Tibial artery (tissue), 4 donors: Measurements from ENCODE around the gene NCAM1.

Experiments
- DNase-seq, 2 donors: peaks; one replicate each; pipeline ENCODE4 v3.0.0-alpha.2; 2019
- H3K27ac ChIP-seq, 2 donors: fragments of 200-600 bp; sonication (generic) in 1 of 2; 1 replicate in 1 of 2; 2 replicates in 1 of 2; pipeline ENCODE4 v1.5.1; 2018 to 2019; ENCODE audit warnings: mild to moderate bottlenecking in 1 of 2
- H3K27me3 ChIP-seq, 2 donors: fragments of 200-600 bp; sonication (generic) in 1 of 2; one replicate each; pipeline versions ENCODE4 v1.5.1 to v1.6.0; 2016 to 2019
- H3K36me3 ChIP-seq, 3 donors: fragments of 200-600 bp; sonication (generic) in 2 of 3; one replicate each; pipeline ENCODE4 v1.5.1; 2016 to 2019; ENCODE audit warnings: mild to moderate bottlenecking in 2 of 3
- H3K4me1 ChIP-seq, 4 donors: fragments of 200-600 bp; sonication (generic) in 2 of 4; 1 replicate in 3 of 4; 2 replicates in 1 of 4; pipeline ENCODE4 v1.5.1; 2016 to 2019
- H3K4me3 ChIP-seq, 2 donors: fragments of 200-600 bp; sonication (generic) in 1 of 2; 1 replicate in 1 of 2; 2 replicates in 1 of 2; pipeline ENCODE4 v1.5.1; 2018 to 2019; ENCODE audit warnings: mild to moderate bottlenecking in 2 of 2
- H3K9me3 ChIP-seq, 3 donors: fragments of 200-600 bp; sonication (generic) in 1 of 3; one replicate each; pipeline ENCODE4 v1.5.1; 2016 to 2019
- intact Hi-C: fragments of 100-400 bp; cut with DNase I; formaldehyde crosslinking; loops from one replicate; pipeline ENCODE4 v1.15.0; 2023; ENCODE audit warnings: low total_unique reads
- TF ChIP-seq, protein P1 (sequence below), 2 experiments: fragments of 200-600 bp in 1 of 2; fragments of 450-650 bp in 1 of 2; IDR thresholded peaks; one replicate each; pipeline ENCODE4 v1.5.1; 2017 to 2019; ENCODE audit warnings: antibody characterized with exemption in 2 of 2, mild to moderate bottlenecking in 1 of 2, moderate library complexity in 1 of 2

The NCAM1 gene

DNA sequence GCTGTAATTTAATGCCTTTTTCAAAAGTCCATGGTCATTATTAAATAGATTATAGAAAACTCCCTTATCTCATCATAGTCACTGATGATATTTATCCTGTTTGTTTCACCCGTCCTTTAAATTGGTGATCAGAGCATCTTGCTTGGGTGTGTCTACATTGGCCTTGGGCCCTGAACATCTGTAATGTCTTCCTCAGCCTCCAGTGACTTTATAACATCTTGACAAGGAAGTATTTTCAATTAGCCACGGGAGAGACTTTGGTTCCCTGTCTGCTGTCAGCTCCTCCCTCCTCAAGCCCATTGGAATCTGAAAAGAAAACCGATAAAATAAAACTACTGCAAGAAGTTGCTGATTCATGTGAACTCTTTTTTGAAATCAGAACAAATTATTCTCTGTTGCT lies 236.2 kb downstream of the NCAM1 start:
- TF ChIP-seq, protein P1, sequence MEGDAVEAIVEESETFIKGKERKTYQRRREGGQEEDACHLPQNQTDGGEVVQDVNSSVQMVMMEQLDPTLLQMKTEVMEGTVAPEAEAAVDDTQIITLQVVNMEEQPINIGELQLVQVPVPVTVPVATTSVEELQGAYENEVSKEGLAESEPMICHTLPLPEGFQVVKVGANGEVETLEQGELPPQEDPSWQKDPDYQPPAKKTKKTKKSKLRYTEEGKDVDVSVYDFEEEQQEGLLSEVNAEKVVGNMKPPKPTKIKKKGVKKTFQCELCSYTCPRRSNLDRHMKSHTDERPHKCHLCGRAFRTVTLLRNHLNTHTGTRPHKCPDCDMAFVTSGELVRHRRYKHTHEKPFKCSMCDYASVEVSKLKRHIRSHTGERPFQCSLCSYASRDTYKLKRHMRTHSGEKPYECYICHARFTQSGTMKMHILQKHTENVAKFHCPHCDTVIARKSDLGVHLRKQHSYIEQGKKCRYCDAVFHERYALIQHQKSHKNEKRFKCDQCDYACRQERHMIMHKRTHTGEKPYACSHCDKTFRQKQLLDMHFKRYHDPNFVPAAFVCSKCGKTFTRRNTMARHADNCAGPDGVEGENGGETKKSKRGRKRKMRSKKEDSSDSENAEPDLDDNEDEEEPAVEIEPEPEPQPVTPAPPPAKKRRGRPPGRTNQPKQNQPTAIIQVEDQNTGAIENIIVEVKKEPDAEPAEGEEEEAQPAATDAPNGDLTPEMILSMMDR (IDR thresholded peaks at IDR 0.05): no peak
- Histone ChIP-seq H3K4me1 (peaks cover 0 to under 1% (median 0%) of the 10 kb centered on the region in 4 donors), H3K9me3 (no peaks in the 10 kb centered on the region), H3K4me3 (no peak overlapping the region), H3K27ac (no peak overlapping the region), H3K27me3 (no peaks in the 10 kb centered on the region), H3K36me3 (no peaks in the 10 kb centered on the region)
- DNase-seq: no peak
- intact Hi-C loops: no loop called here

DNA sequence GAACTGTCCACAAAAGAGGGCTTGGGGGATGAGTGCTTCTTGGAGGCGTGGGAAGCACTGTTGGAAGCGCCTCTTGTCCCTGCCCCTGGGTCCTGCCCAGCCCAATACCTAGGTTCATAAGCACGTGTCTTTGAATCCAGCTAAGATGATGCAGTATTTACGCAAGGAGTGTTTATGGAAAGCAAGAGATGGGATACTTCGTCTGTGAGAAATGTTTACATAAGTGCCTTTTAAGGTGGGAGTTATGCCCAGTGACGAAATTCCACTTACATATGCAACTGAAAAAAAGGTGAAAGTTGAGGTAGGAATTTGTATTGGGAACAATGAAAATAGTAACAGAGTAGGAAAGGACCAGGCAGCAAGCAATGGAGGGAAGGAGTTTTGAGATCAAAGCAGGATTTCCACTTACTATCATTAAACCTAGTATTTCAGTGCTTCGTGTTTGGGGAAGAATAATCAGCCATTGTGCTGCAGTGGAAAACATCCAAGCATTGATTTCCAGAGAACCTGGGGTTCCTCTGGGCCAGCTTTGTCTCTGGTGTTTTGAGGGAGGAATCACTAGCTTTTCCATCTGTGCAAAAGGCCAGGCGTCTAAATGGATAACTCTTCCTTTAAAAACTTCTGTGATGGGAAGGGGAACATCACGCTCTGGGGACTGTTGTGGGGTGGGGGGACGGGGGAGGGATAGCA lies 237.9 kb downstream of the NCAM1 start:
- no peaks in the 10 kb centered on the region for H3K4me1 ChIP-seq
- H3K36me3 ChIP-seq: no peaks in the 10 kb centered on the region
- intact Hi-C loops: no loop called here
- no peak overlapping the region for H3K4me3 ChIP-seq
- no peaks in the 10 kb centered on the region for H3K9me3 ChIP-seq
- H3K27me3 ChIP-seq: no peaks in the 10 kb centered on the region
- TF ChIP-seq, protein P1 (IDR thresholded peaks at IDR 0.05): no peak
- DNase-seq: no peak
- no peak overlapping the region for H3K27ac ChIP-seq

DNA sequence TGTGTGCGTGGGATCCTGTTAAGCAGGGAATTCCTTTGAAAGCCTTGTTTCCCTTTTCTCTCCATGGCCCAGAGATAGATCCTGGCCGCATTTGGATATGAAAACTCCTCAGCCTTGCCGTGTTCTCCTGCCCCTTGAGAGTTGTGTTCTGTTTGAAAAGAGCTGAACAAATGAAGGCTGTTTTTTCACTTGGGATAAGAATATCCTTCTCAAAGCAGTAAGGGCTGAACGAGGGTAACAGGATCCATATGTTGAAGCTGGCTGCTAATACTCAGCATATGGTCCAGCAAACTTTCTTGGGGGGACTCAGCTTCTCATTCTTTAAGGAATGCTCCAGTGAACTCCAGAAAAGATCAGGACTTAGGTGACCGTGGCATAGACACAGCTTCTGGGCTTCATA lies 238.6 kb downstream of the NCAM1 start:
- no peak for DNase-seq
- H3K36me3 ChIP-seq: no peaks in the 10 kb centered on the region
- H3K4me3 ChIP-seq: no peak overlapping the region
- intact Hi-C loops: no loop called here
- TF ChIP-seq, protein P1 (IDR thresholded peaks at IDR 0.05): no peak
- no peaks in the 10 kb centered on the region for H3K9me3 ChIP-seq
- H3K27ac ChIP-seq: no peak overlapping the region
- no peaks in the 10 kb centered on the region for H3K27me3 ChIP-seq
- H3K4me1 ChIP-seq: no peaks in the 10 kb centered on the region

DNA sequence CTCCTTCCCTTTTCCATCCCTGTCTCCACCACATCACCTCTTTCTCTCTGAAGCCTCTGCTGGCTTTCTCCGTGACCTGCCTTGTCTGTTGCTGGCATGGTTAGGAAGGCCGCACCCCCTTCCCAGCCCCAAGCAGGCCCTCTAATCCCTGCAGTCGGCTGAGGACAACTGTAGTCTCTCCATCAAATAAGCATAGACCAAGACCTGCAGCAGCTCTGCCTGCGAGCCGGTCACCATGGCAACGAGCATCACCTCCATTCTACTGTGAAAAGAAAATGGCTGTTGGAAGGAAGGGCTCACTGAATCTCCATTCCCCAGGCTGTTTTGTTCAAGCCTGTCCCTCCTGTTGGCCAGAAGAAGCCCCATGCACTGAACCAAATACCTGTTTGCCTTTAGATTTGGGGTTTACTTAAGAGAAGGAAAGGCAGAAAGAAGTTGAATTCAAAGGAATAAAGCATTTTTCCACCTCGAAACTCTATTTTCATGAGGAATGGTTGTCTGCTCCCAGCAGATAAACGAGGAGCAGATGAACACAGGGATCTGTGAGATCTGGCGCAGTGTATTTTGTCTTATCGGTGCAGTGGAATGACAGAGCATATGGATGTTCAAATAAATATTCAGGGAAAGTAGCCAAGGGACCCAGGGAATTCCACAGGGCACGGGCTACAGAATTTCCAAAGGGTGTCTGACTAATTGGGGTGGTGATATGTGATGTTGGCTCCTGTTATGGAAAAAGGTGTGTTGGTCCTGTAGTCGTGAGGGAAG lies 240.0 kb downstream of the NCAM1 start:
- Histone ChIP-seq H3K36me3 (no peaks in the 10 kb centered on the region), H3K27ac (no peak overlapping the region), H3K9me3 (no peaks in the 10 kb centered on the region), H3K27me3 (no peaks in the 10 kb centered on the region), H3K4me3 (no peak overlapping the region), H3K4me1 (no peaks in the 10 kb centered on the region)
- TF ChIP-seq, protein P1 (IDR thresholded peaks at IDR 0.05): no peak
- intact Hi-C loops: no loop called here
- no peak for DNase-seq

DNA sequence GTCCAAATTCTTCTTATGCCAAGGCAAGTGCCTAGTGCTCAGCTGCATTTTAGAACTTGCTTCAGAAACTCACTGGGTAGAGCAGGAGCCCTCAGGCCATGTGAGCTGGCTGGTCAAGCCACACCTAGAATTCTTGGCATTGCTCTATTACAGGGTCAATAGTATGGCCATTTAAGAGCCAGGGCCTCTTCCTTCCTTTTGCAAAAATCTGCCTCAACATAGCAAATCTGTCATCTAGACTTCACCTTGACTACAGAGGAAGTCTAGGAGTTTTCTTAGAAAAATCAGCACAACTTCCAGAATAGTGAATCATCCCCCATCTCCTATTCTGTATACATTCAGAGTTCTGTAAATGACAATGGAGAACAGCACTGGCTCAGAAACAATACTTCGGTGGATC lies 241.2 kb downstream of the NCAM1 start:
- no peak overlapping the region for H3K4me3 ChIP-seq
- no peaks in the 10 kb centered on the region for H3K4me1 ChIP-seq
- no peaks in the 10 kb centered on the region for H3K9me3 ChIP-seq
- TF ChIP-seq, protein P1 (IDR thresholded peaks at IDR 0.05): no peak
- H3K27me3 ChIP-seq: no peaks in the 10 kb centered on the region
- intact Hi-C loops: no loop called here
- no peak for DNase-seq
- H3K27ac ChIP-seq: no peak overlapping the region
- no peaks in the 10 kb centered on the region for H3K36me3 ChIP-seq
